ENCODE results near the gene PHF19.

GRCh38 chr9:120846906-120847305 lies 30.1 kb downstream of the PHF19 start:
- TF ChIP-seq CTCF (IDR thresholded peaks at IDR 0.05) (no peak), POLR2A (IDR thresholded peaks at IDR 0.05) (no peak), EP300 (IDR thresholded peaks at IDR 0.05) (no peak)

All from ovary (tissue), 3 donors.